Smooth muscle cell of the brain vasculature (primary cell): ENCODE results near the gene TEX38.
"Not testable (repeated sequence)": the region's sequence is repeated elsewhere in the genome, so short reads cannot be mapped to it uniquely, and the experiment has no call there.

Experiments used
- DNase-seq: peaks from one replicate; pipeline ENCODE4 v3.0.0-alpha.2; 2012; ENCODE audit warnings: low read depth, low spot score

The TEX38 gene

GRCh38 chr1:46655848-46656247 is 15.8 kb upstream of the TEX38 start:
- DNase-seq, result no peak

DNA sequence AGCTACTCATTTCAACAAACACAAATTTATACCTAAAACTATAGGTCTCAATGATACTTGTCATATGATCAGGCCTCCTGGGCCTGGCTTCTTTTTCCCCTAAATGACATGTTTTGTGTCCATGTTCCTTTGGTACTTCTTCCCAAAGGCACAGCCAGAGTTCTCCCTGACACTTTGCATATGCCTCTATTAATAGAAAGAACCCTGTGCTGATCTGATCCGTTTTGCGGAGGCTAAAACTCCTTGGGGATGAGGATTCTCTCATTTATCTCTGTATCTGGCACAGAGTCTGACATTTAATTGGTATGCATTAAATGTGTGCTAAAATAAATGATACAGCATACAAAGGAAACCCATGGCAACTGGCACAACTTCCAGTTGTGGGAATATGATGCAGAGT is 15.0 kb upstream of the TEX38 start:
- DNase-seq, result no peak

DNA sequence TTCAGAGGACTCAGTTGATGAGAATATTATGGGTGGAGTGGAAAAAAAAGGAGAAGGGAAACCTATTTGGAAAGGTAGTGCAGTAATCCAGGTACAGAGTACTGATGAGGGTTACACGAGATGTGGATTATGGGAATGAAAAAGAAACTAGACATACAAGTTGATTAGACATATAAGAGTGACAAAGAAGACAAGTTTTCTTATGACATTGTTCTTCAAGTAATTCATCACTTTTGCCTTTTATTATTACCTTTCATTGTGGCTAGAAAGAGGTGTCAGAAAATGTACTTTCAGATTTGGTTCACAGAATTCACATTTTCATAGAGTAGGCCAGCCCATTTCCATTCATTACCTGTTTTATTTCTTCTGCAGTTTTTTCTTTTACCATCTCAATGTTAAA is 13.9 kb upstream of the TEX38 start:
- no peak for DNase-seq

- DNase-seq, result no peak
These were observed 12.3 kb upstream of the TEX38 start for GRCh38 chr1:46659307-46659870.

- not testable (repeated sequence) for DNase-seq
These were observed 11.5 kb upstream of the TEX38 start for GRCh38 chr1:46660116-46660515.

DNA sequence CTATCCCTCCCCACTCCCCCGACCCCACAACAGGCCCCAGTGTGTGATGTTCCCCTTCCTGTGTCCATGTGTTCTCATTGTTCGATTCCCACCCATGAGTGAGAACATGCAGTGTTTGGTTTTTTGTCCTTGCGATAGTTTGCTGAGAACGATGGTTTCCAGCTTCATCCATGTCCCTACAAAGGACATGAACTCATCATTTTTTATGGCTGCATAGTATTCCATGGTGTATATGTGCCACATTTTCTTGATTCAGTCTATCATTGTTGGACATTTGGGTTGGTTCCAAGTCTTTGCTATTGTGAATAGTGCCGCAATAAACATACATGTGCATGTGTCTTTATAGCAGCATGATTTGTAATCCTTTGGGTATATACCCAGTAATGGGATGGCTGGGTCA is 8.7 kb upstream of the TEX38 start:
- not testable (repeated sequence) for DNase-seq

DNA sequence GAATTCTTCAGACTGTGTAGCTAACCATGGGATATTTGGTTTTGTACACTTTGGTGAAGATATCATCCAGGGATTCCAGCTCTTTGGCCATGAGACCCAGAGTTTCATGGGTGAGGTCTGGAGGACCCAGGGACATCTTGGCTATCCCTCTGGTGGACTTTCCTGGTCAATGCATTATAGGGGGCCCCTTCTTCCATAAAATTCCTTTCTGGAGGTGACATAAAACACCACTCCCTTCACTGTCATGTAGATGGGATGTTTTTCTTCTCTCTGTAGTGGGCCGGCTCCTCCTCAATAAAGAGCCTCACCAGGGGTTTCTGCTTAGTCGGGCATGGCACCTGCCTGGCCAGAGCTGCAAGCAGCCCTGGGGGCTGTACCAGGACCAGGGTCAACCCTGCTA is 5.7 kb upstream of the TEX38 start:
- no peak for DNase-seq

- DNase-seq, result no peak
These were observed 3.6 kb upstream of the TEX38 start, which contains the start of gene ATPAF1 for GRCh38 chr1:46667782-46668760. Gene ATPAF1 (minus strand): TSS chr1:46668364. CDS start chr1:46668322, 42 bp downstream.

- no peak for DNase-seq
These were observed 1.5 kb upstream of the TEX38 start for GRCh38 chr1:46670134-46670533.

DNA sequence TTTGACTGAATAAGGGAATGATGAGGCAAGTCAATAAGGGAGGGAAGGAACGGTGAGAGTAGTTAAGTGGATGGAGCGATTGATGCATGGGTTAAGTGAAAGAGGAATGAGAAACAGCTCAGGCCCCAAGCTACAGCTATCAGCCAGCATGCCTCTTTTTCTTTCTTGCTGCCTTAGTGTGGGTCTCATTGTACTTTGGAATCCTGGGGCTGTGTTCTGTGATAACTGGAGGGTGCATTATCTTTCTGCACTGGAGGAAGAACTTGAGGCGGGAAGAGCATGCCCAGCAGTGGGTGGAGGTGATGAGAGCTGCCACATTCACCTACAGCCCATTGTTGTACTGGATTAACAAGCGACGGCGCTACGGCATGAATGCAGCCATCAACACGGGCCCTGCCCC is 1.0 kb downstream of the TEX38 start:
- DNase-seq, result no peak

DNA sequence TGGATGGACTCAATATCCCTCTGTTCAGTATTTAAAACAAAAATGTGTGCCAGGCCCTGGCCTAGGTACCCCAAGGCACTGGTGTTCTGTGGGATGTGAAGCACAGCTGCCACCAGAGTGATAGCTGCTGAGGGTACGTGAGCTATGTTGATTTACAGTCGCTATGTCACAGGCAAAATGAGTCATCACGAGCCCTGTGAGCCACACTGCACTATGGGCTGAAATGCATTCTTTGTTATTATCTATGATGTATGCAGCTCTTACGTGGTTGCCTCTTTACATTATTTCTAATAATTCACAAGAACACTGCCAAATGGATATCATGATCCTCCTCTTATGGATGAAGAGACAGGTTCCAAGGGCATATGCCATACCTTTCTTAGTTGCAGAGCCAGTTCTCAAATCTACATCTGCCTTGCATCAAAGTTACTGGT is 2.1 kb downstream of the TEX38 start:
- no peak for DNase-seq

GRCh38 chr1:46675549-46676314 is 4.1 kb downstream of the TEX38 start:
- no peak for DNase-seq

DNA sequence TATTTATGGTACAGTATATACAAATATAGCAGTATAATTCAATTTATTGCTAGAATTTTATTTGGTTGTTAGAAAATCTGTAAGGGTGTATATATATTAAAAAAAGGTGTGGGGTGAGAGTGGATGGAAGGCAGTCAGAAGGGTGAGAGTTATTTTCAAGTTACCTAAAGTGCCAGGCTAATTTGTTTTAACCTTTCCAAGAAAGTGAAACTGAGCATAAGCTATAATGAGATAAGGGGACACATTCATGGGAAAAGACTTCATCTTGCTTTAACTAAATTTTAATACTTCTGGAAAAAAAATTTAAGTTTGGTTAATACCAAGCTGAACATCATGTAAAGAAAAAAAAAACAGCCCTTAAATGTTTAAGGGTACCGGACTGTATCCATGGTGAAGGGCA is 4.9 kb downstream of the TEX38 start:
- no peak for DNase-seq

DNA sequence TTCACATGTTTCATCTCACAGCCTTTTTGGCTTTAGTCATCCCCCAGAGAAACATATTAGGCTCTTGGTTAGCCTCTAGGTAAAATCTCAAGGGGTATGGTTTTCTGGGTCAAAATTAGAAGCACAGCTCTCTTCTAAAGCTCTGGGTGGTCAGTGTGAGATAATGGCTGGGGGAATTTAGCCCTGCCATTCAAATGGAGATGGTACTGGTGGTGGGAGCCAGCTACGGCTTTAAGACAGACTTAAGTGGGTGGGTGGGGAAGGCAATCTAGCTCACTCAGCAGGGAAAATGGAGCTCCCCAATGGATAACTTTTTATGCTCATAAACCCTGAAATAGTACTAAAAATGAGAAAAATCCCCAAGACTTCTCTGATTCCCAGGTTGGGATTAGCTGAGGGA is 5.7 kb downstream of the TEX38 start:
- no peak for DNase-seq

- DNase-seq, result no peak
These were observed 8.3 kb downstream of the TEX38 start for GRCh38 chr1:46679789-46680573.

GRCh38 chr1:46681333-46682034 is 9.8 kb downstream of the TEX38 start:
- no peak for DNase-seq

- no peak for DNase-seq
These were observed 10.4 kb downstream of the TEX38 start for GRCh38 chr1:46682064-46682463.

- no peak for DNase-seq
These were observed 13.0 kb downstream of the TEX38 start for GRCh38 chr1:46684670-46685069.

GRCh38 chr1:46686255-46686654 is 14.6 kb downstream of the TEX38 start:
- no peak for DNase-seq

- no peak for DNase-seq
These were observed 15.5 kb downstream of the TEX38 start for GRCh38 chr1:46687093-46687659.
